ENCODE data around the gene BRINP2. TPM values are rescaled to one million over a fixed set of nuclear protein-coding genes. Genes with fewer than 3 reads are reported as not detected.

The BRINP2 gene
- polyA plus RNA-seq, 1 donor (not counting 4 experiments of a cell fraction or from before 2014, with no cell fraction given), result not detected

GRCh38 chr1:177162243-177162642 lies 8.5 kb upstream of the BRINP2 start:
- Histone ChIP-seq H3K36me3 (ENCODE audit: control insufficient read depth in 2 of 2, extremely low read depth in 1 of 2, insufficient read depth in 2 of 2, low read length in 2 of 2) (no peaks in the 10 kb centered on the region), H3K4me2 (ENCODE audit: control insufficient read depth, extremely low read depth, insufficient read depth, low read depth, low read length) (no peak overlapping the region), H3K27me3 (ENCODE audit: control insufficient read depth, extremely low read depth, insufficient read depth, low read length) (peaks cover 54% of the 10 kb centered on the region), H3K27ac (ENCODE audit: control insufficient read depth, insufficient read depth, low read length) (no peak overlapping the region), H2AFZ (ENCODE audit: control insufficient read depth, low read length) (no peak overlapping the region), H4K20me1 (ENCODE audit: control insufficient read depth, extremely low read depth, insufficient read depth, low read length) (no peaks in the 10 kb centered on the region), H3K9me3 (ENCODE audit: control insufficient read depth, low read depth, low read length) (no peaks in the 10 kb centered on the region), H3K4me3 (ENCODE audit: control insufficient read depth in 2 of 3, extremely low read depth in 1 of 3, insufficient read depth in 2 of 3, low read depth in 1 of 3, low read length in 3 of 3) (no peak overlapping the region), H3K9me1 (ENCODE audit: control insufficient read depth, extremely low read depth, insufficient read depth, low read length) (no peaks in the 10 kb centered on the region), H3K4me1 (ENCODE audit: control insufficient read depth, extremely low read depth, insufficient read depth, low read length) (no peaks in the 10 kb centered on the region), H3K79me2 (ENCODE audit: control insufficient read depth, insufficient read depth, low read length) (no peaks in the 10 kb centered on the region), H3K9ac (ENCODE audit: control insufficient read depth, extremely low read depth, insufficient read depth, low read length) (no peak overlapping the region)
- TF ChIP-seq EZH2 (IDR thresholded peaks at IDR 0.05; ENCODE audit: low read length), result no peak
- TF ChIP-seq CTCF (optimal IDR thresholded peaks at IDR 0.05 in 1 of 3, IDR thresholded peaks at IDR 0.05 in 1 of 3, conservative IDR thresholded peaks at IDR 0.05 in 1 of 3; ENCODE audit: extremely low read depth in 1 of 3, insufficient read depth in 2 of 3, low read length in 3 of 3), result no peak
- no peak for DNase-seq (ENCODE audit: low read depth, low spot score)
- FAIRE-seq, result no peak
- dilution Hi-C loops (cut with MboI; ENCODE audit: extremely low pct_ligation_motif_present, low sequenced_read_pairs), result no loop called here

DNA sequence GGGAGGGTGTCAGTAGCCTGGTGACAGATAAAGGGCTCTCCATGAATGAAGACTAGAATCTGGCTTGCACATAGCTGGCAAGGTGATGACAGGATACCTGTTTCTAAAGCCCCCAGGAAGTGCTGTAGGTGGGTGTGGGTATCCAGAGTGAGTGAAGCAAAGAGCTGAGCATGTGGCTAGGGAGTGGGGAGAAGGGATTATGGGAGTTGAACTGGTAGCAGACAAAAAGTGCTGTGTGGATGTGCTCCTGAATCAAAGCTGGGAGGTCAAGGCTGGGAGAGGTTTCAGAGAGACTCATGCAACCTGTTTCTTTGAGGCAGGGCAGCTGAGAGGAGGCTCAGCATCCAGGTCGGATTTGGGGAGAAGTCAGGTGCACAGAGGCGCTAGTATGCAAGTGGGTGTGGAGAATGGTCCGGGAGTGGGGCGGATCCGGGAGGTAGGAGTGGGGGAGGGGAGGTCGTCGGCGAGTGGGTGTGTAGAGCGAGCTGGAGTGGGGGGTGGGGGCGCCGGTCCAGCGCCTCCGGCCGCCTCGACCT lies 6.8 kb upstream of the BRINP2 start:
- Histone ChIP-seq H3K36me3 (ENCODE audit: control insufficient read depth in 2 of 2, extremely low read depth in 1 of 2, insufficient read depth in 2 of 2, low read length in 2 of 2) (no peaks in the 10 kb centered on the region), H3K9me3 (ENCODE audit: control insufficient read depth, low read depth, low read length) (no peaks in the 10 kb centered on the region), H3K27ac (ENCODE audit: control insufficient read depth, insufficient read depth, low read length) (no peak overlapping the region), H3K9ac (ENCODE audit: control insufficient read depth, extremely low read depth, insufficient read depth, low read length) (no peak overlapping the region), H3K27me3 (ENCODE audit: control insufficient read depth, extremely low read depth, insufficient read depth, low read length) (peaks cover 61% of the 10 kb centered on the region), H3K9me1 (ENCODE audit: control insufficient read depth, extremely low read depth, insufficient read depth, low read length) (no peaks in the 10 kb centered on the region), H4K20me1 (ENCODE audit: control insufficient read depth, extremely low read depth, insufficient read depth, low read length) (no peaks in the 10 kb centered on the region), H3K4me2 (ENCODE audit: control insufficient read depth, extremely low read depth, insufficient read depth, low read depth, low read length) (peak overlapping the region; percentile 36), H3K79me2 (ENCODE audit: control insufficient read depth, insufficient read depth, low read length) (no peaks in the 10 kb centered on the region), H3K4me3 (ENCODE audit: control insufficient read depth in 2 of 3, extremely low read depth in 1 of 3, insufficient read depth in 2 of 3, low read depth in 1 of 3, low read length in 3 of 3) (no peak overlapping the region), H2AFZ (ENCODE audit: control insufficient read depth, low read length) (no peak overlapping the region), H3K4me1 (ENCODE audit: control insufficient read depth, extremely low read depth, insufficient read depth, low read length) (no peaks in the 10 kb centered on the region)
- no peak for DNase-seq (ENCODE audit: low read depth, low spot score)
- TF ChIP-seq CTCF (optimal IDR thresholded peaks at IDR 0.05 in 1 of 3, IDR thresholded peaks at IDR 0.05 in 1 of 3, conservative IDR thresholded peaks at IDR 0.05 in 1 of 3; ENCODE audit: extremely low read depth in 1 of 3, insufficient read depth in 2 of 3, low read length in 3 of 3), result no peak
- peak; percentile 25 for TF ChIP-seq EZH2 (IDR thresholded peaks at IDR 0.05; ENCODE audit: low read length)
- dilution Hi-C loops (cut with MboI; ENCODE audit: extremely low pct_ligation_motif_present, low sequenced_read_pairs), result no loop called here
- no peak for FAIRE-seq

Measured in keratinocyte (primary cell).